Liver (tissue), 3 donors: Measurements from ENCODE around the gene DPT.

Source experiments
- EGR1 ChIP-seq, 2 donors: IDR thresholded peaks; 2 replicates each; pipeline ENCODE4 v1.6.1; 2016 to 2018; ENCODE audit warnings: antibody characterized with exemption in 2 of 2, low read depth in 2 of 2
- GABPA ChIP-seq, 2 donors: IDR thresholded peaks in 1 of 2; conservative IDR thresholded peaks in 1 of 2; 2 replicates each; pipeline ENCODE4 v1.6.1; 2016; ENCODE audit warnings: antibody characterized with exemption in 2 of 2, mild to moderate bottlenecking in 1 of 2, moderate library complexity in 1 of 2
- RXRA ChIP-seq, 2 donors: IDR thresholded peaks; 2 replicates each; pipeline ENCODE4 v1.6.1; 2017 to 2018; ENCODE audit warnings: antibody characterized with exemption in 2 of 2, mild to moderate bottlenecking in 1 of 2
- TAF1 ChIP-seq: conservative IDR thresholded peaks from 2 replicates; pipeline ENCODE4 v1.6.1; 2016; ENCODE audit warnings: antibody characterized with exemption, mild to moderate bottlenecking
- YY1 ChIP-seq: IDR thresholded peaks from 2 replicates; pipeline ENCODE4 v1.6.1; 2016; ENCODE audit warnings: antibody characterized with exemption, mild to moderate bottlenecking
- TF ChIP-seq, protein P1 (sequence below): fragments of 150-350 bp; IDR thresholded peaks from 2 replicates; pipeline ENCODE4 v1.5.1; 2017; ENCODE audit warnings: improper control_type of control experiment, low read depth, low read length; ENCODE audit not compliant: missing input control
- TF ChIP-seq, protein P2 (sequence below): IDR thresholded peaks from 2 replicates; pipeline ENCODE4 v1.6.1; 2016; ENCODE audit warnings: antibody characterized with exemption
- TF ChIP-seq, protein P3 (sequence below): IDR thresholded peaks from 2 replicates; pipeline ENCODE4 v1.6.1; 2016; ENCODE audit warnings: antibody characterized with exemption, mild to moderate bottlenecking
- TF ChIP-seq, protein P4 (sequence below): IDR thresholded peaks from 2 replicates; pipeline ENCODE4 v1.6.1; 2016; ENCODE audit warnings: antibody characterized with exemption
- donor health status: healthy.
- donor health status: healthy.

DNA sequence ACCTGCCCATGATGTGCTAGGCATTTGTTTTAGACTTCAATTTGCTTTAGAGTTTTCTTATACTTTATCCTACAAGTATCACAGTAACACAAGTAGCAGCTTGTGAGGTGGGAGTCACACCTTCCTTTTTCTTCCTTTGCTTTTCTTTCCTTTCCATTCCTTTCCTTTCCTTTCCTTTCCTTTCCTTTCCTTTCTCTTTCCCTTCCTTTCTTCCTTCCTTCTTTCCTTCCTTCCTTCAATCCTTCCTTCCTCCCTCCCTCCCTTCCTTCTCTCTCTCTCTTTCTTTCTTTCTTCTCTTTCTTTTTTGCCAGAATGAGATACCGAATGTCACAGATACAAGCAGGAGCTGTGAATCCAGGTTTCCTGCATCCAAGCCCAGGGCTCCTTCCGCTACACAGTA is 3.9 kb downstream of the DPT start:
- TF ChIP-seq, protein P1, sequence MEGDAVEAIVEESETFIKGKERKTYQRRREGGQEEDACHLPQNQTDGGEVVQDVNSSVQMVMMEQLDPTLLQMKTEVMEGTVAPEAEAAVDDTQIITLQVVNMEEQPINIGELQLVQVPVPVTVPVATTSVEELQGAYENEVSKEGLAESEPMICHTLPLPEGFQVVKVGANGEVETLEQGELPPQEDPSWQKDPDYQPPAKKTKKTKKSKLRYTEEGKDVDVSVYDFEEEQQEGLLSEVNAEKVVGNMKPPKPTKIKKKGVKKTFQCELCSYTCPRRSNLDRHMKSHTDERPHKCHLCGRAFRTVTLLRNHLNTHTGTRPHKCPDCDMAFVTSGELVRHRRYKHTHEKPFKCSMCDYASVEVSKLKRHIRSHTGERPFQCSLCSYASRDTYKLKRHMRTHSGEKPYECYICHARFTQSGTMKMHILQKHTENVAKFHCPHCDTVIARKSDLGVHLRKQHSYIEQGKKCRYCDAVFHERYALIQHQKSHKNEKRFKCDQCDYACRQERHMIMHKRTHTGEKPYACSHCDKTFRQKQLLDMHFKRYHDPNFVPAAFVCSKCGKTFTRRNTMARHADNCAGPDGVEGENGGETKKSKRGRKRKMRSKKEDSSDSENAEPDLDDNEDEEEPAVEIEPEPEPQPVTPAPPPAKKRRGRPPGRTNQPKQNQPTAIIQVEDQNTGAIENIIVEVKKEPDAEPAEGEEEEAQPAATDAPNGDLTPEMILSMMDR, result no peak
- TF ChIP-seq, protein P2, sequence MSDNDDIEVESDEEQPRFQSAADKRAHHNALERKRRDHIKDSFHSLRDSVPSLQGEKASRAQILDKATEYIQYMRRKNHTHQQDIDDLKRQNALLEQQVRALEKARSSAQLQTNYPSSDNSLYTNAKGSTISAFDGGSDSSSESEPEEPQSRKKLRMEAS, result no peak
- TF ChIP-seq GABPA (IDR thresholded peaks at IDR 0.05 in 1 of 2, conservative IDR thresholded peaks at IDR 0.05 in 1 of 2) (no peak), EGR1 (IDR thresholded peaks at IDR 0.05; ENCODE audit: low read depth in 2 of 2) (no peak), RXRA (IDR thresholded peaks at IDR 0.05) (no peak), YY1 (no peak), TAF1 (no peak)
- TF ChIP-seq, protein P3, sequence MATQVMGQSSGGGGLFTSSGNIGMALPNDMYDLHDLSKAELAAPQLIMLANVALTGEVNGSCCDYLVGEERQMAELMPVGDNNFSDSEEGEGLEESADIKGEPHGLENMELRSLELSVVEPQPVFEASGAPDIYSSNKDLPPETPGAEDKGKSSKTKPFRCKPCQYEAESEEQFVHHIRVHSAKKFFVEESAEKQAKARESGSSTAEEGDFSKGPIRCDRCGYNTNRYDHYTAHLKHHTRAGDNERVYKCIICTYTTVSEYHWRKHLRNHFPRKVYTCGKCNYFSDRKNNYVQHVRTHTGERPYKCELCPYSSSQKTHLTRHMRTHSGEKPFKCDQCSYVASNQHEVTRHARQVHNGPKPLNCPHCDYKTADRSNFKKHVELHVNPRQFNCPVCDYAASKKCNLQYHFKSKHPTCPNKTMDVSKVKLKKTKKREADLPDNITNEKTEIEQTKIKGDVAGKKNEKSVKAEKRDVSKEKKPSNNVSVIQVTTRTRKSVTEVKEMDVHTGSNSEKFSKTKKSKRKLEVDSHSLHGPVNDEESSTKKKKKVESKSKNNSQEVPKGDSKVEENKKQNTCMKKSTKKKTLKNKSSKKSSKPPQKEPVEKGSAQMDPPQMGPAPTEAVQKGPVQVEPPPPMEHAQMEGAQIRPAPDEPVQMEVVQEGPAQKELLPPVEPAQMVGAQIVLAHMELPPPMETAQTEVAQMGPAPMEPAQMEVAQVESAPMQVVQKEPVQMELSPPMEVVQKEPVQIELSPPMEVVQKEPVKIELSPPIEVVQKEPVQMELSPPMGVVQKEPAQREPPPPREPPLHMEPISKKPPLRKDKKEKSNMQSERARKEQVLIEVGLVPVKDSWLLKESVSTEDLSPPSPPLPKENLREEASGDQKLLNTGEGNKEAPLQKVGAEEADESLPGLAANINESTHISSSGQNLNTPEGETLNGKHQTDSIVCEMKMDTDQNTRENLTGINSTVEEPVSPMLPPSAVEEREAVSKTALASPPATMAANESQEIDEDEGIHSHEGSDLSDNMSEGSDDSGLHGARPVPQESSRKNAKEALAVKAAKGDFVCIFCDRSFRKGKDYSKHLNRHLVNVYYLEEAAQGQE, result no peak
- TF ChIP-seq, protein P4, sequence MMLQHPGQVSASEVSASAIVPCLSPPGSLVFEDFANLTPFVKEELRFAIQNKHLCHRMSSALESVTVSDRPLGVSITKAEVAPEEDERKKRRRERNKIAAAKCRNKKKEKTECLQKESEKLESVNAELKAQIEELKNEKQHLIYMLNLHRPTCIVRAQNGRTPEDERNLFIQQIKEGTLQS, result no peak
